HG03025 (cell line): ENCODE measurements around the gene THSD4.

Source experiments
- ATAC-seq: cut with Tn5 transposase; IDR thresholded peaks from one replicate; pipeline ENCODE4 v1.9.1; 2021; ENCODE audit warnings: mild to moderate bottlenecking, moderate library complexity; ENCODE audit not compliant: unreplicated experiment, low FRiP score

THSD4 gene

GRCh38 chr15:71746719-71747118 is 631.4 kb downstream of the THSD4 start:
- ATAC-seq, result no peak

DNA sequence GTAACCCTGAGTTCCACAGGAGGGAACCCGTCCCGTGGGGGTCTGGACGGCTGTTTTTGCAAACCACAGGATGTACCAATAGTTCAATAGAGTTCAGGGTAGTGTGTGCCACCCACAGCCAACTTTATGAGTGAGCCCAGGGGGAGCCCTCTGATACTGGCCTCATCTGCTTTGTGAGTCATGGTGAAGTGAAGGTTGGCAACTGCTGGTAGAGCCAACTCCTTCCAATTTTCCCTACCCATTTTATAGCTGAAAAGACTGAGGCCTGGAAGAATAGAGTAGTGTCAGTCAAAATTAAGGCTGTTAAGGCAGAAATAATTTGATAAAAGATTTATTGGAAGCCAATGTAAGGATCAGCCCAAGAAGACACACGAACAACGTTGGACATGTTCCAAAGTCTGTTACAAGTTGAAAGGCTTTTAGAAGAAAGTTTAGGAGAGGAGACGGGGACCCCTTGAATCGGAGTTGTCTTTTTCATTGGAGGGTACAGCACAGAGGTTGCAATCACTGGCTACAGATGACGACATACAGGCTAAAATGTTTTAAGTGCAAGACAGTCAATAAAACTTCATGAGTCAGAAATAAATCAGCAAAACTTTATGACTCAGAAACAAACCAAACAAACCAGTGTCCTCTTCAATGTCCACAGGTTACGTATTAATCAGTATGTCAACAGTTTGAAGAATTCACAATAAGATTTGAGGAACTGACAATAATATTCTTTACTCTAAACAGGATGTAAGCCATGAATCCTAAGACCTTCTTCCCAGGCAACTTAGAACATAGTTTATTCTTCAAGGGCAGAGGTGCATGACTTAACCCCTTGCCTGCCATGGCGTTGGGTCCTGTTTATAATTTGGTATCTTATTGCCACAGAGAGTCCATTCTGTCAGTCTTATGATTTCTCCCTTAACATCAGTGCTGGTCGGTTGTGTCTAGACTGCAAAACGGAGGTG is 632.1 kb downstream of the THSD4 start:
- no peak for ATAC-seq

GRCh38 chr15:71748293-71748718 is 633.0 kb downstream of the THSD4 start:
- ATAC-seq, result no peak

DNA sequence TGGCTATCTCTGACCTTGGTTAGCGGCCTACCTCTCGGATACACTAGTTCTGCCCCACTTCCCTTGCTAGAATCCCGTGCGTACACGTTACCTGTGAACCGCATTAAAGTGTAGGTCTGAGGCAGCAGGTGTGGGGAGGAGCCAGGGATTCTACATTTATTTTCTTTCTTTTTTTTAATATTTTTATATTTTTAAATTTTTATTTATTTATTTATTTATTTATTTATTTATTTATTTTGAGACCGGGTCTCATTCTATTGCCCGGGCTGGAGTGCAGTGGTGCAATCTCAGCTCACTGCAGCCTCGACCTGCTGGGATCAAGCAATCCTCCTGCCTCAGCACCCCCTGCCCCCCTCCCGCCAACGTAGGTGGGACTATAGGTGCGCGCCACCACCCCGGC is 634.2 kb downstream of the THSD4 start:
- no peak for ATAC-seq

DNA sequence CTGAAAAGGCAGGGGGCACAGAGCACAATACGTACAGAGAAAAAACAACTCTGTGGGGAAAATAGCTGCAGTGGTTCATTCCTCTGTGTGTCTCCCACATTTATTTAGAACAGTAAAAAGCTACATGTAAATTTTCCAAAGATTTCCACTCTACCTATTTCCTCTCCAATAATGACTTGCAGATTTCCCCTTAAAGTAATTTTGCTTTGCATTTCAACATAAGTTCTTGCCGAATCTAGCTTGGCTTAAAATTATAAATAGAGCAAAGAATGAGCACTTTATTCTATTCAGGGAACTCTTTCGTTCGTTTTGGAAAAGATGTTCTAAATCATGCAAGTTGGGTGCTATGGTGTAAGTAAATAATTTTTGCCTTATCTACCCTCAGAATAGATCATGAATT is 636.9 kb downstream of the THSD4 start:
- ATAC-seq, result no peak

- no peak for ATAC-seq
Measured at GRCh38 chr15:71752604-71753289, 637.5 kb downstream of the THSD4 start.

GRCh38 chr15:71753346-71753745 is 638.1 kb downstream of the THSD4 start:
- no peak for ATAC-seq

GRCh38 chr15:71754660-71755059 is 639.4 kb downstream of the THSD4 start:
- ATAC-seq, result no peak

- no peak for ATAC-seq
Measured at GRCh38 chr15:71755092-71755970, 640.1 kb downstream of the THSD4 start.

DNA sequence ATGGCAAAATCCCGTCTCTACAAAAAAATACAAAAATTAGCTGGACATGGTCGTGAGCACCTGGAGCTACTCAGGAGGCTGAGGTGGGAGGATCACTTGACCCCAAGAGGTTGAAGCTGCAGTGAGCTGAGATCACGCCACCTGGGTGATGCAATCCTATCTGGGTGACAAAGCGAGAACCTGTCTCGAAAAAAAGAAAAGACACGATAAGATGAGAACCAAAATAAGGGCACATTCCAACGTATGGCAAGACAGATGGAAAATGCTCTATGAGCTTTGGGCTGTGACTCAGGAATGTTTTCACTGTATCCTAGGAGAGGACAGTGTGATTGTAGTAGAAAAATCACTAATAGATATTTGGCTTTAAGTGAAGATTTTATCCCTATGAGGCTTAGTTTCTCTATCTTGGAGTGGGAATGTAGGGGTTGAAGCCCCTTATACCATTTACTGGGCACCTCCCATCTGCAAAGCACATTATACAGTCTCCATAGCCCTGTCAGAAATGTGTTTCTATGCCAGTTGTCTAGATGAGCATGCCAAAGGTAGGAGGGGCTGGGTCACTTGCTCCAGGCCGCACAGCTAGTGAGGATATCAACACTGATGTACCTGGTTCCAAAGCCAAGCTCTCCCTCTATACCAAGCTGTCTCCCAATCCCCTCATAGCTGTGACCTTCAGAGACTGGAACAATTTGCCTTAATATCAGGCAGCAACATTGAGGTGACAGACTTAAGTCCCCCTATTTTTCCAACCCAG is 641.5 kb downstream of the THSD4 start:
- ATAC-seq, result no peak

GRCh38 chr15:71757741-71758530 is 642.7 kb downstream of the THSD4 start:
- ATAC-seq, result no peak

GRCh38 chr15:71758711-71759110 is 643.4 kb downstream of the THSD4 start:
- ATAC-seq, result no peak

GRCh38 chr15:71760852-71761251 is 645.6 kb downstream of the THSD4 start:
- ATAC-seq, result no peak

DNA sequence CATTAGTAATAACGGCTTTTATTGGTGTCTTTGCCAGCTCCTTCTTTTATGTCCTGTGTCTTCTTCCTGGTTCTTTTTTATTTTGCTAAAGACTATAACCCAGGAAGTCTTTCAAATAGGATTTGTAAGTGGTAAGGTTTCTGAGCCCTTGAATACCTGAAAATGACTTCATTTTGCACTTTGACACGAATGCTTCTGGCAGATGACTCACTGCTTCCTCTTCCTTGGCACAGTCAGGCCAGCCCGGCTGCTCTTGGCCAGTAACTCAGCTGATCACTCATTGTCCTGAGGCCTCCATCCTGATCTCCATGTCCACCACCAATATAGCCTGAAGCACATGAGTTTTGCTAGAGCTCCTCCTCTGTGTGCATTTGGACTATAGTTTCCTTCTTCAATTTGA is 646.4 kb downstream of the THSD4 start:
- no peak for ATAC-seq

DNA sequence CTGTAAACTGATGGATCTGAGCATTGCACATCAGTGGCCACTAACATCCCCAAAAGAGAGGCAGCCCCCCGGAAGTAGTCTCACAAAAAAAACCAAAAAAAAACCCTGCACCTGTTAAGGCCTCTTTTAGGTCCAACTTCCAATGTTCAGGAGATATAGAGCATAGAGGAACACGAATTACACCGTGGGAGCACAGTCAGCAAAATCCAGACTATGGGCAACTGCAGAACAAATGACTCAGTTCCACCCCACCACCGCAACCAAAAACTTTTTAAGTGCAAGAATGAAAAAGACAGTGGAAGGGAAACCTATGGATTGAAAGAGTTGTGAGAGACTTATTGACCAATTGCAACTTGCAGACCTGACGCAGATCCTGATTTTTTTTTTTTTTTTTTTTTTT is 652.9 kb downstream of the THSD4 start:
- no peak for ATAC-seq

DNA sequence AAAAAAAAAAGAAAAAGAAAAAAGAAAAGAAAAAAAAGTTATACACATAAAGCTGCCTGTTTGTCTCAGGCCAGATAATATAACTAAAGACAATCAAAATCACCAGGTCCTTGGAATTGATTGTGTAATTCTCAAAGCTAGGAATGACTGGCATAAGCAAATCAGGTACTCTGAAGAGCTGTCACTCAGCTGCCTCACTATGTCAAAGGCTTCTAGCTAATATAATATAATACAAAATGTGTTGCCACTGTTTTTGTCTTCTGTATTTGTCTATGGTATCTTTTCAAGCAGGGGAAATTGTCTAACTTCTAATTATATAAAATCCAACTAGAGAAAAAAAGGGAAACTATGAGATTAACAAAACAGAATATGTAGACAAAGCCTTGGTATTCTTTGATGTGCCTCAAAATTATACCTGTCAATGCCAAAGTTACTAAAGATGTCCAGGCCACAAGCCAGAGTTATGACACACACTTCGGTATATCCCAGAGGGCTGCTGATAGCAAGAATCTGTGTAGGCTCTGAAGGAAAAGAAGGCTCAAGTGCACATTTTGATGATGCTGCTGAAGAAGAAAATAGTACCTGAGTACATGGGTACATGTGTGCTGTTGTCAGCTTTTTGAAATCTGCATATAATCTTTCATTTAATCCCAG is 658.1 kb downstream of the THSD4 start:
- no peak for ATAC-seq

GRCh38 chr15:71775856-71776255 is 660.6 kb downstream of the THSD4 start:
- ATAC-seq, result no peak

GRCh38 chr15:71776304-71776703 is 661.0 kb downstream of the THSD4 start:
- ATAC-seq, result no peak
